C4-2B (cell line): ENCODE results near the gene NUP210.

Experiments used
- CTCF ChIP-seq: fragments of 450-650 bp; conservative IDR thresholded peaks from 2 replicates; pipeline ENCODE4 v1.5.1; 2017; ENCODE audit warnings: mild to moderate bottlenecking
- ZFX ChIP-seq: fragments of 450-650 bp; IDR thresholded peaks from 2 replicates; pipeline ENCODE4 v1.6.1; 2017

DNA sequence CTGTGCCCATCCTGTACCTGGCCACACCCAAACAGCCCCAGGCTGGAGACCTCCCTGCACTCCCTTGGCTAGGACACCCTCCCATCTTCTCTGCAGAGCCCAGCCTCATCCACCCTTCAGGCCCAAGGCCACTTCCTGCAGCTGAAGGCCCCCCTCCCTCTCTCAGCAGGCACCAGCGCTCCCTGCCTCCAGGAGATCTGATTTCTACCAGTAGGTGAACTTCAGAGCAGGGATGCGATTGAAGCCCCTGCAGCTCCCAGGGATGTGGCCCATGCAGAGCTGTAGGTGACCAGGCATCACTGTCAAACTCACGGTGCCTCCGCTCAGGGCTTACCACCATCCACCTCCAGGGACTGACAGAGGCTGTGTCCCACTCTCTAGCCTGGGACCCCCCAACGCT lies 96.3 kb downstream of the NUP210 start:
- no peak for TF ChIP-seq CTCF
- TF ChIP-seq ZFX, result no peak
